Uterus (tissue), 2 donors: Measurements from ENCODE around the gene OR2D3.

Source experiments
- CTCF ChIP-seq, 4 experiments: fragments of 200-600 bp in 2 of 4; fragments of 450-650 bp in 2 of 4; sonication (generic) in 2 of 4; IDR thresholded peaks; one replicate each; pipeline ENCODE4 v1.5.1; 2016 to 2019; ENCODE audit warnings: antibody characterized with exemption in 4 of 4, mild to moderate bottlenecking in 2 of 4, moderate library complexity in 1 of 4
- POLR2A ChIP-seq, 2 donors: fragments of 450-650 bp; IDR thresholded peaks; one replicate each; pipeline ENCODE4 v1.6.1; 2016; ENCODE audit warnings: antibody characterized with exemption in 2 of 2, mild to moderate bottlenecking in 1 of 2, moderate library complexity in 1 of 2

- TF ChIP-seq CTCF (IDR thresholded peaks at IDR 0.05) = no peak
- TF ChIP-seq POLR2A (IDR thresholded peaks at IDR 0.05) = no peak
Measured at GRCh38 chr11:6871278-6871677, 49.5 kb upstream of the OR2D3 start.
